SK-N-MC (cell line): ENCODE results near the gene ADAD2.

Experiments
- EZH2 ChIP-seq: fragments of 200-600 bp; sonication (generic); IDR thresholded peaks from one replicate; pipeline ENCODE4 v1.6.1; 2017; ENCODE audit warnings: antibody characterized with exemption
- POLR2AphosphoS5 ChIP-seq: IDR thresholded peaks from 2 replicates; pipeline ENCODE4 v1.6.1; 2012; ENCODE audit warnings: mild to moderate bottlenecking, low read depth, low read length, borderline replicate concordance

GRCh38 chr16:84232060-84232459, 41.1 kb downstream of the ADAD2 start:
- TF ChIP-seq EZH2 (no peak), POLR2AphosphoS5 (no peak)
